IMR-90 (cell line): ENCODE measurements around the gene SLC22A15. TPM values are rescaled to one million over a fixed set of nuclear protein-coding genes. Genes with fewer than 3 reads are reported as not detected.

ENCODE experiments used
- ATAC-seq: fragments of 200-7000 bp; cut with Tn5 transposase; 2 replicates; pipeline ENCODE4 v1.9.1; 2020; ENCODE audit warnings: low read depth, mild to moderate bottlenecking, moderate library complexity
- BruUV-seq: library from RNA; stranded (reverse); fragments of 400-500 nt; replicated peaks from 2 replicates; lab custom pipeline; 2021; lab: Mats Ljungman, UMichigan
- CTCF ChIA-PET: fragments of 300-600 bp; formaldehyde crosslinking; extraction: SDS; loops from one replicate; lab custom pipeline; 2021; ENCODE audit warnings: antibody characterized with exemption; lab: Yijun Ruan, JAX
- POLR2A ChIA-PET: fragments of 300-600 bp; sonication (Branson Sonifier 250); formaldehyde crosslinking; loops from one replicate; lab custom pipeline; 2022; ENCODE audit warnings: antibody characterized with exemption; ENCODE audit not compliant: unreplicated experiment; lab: Charles Lee
- DNase-seq: peaks from one replicate; pipeline ENCODE4 v3.0.0; 2013
- H2AFZ ChIP-seq: replicated peaks from 2 replicates; pipeline ENCODE3; 2013; ENCODE audit warnings: low read length, mild to moderate bottlenecking; ENCODE audit not compliant: poor library complexity
- H2AK5ac ChIP-seq: 2 replicates; pipeline ENCODE4 v1.6.1; 2013; ENCODE audit warnings: low read depth, low read length, inconsistent platforms
- H2AK9ac ChIP-seq: replicated peaks from 2 replicates; pipeline ENCODE3; 2013; ENCODE audit warnings: mild to moderate bottlenecking, low read depth, low read length, moderate library complexity; ENCODE audit not compliant: poor library complexity
- H2BK120ac ChIP-seq: 2 replicates; pipeline ENCODE4 v1.6.1; 2013; ENCODE audit warnings: low read depth, low read length, inconsistent platforms
- H2BK15ac ChIP-seq: 3 replicates; pipeline ENCODE4 v1.6.1; 2013; ENCODE audit warnings: low read depth, low read length, inconsistent platforms
- H2BK20ac ChIP-seq: 2 replicates; pipeline ENCODE4 v1.6.1; 2013; ENCODE audit warnings: low read depth, mild to moderate bottlenecking, inconsistent platforms, low read length, moderate library complexity
- H2BK5ac ChIP-seq: 2 replicates; pipeline ENCODE4 v1.6.1; 2013; ENCODE audit warnings: mild to moderate bottlenecking, low read depth, low read length, inconsistent platforms; ENCODE audit not compliant: poor library complexity, severe bottlenecking
- H3K14ac ChIP-seq: replicated peaks from 2 replicates; pipeline ENCODE4 v1.6.1; 2013; ENCODE audit warnings: low read depth, low read length, inconsistent platforms
- H3K18ac ChIP-seq: 2 replicates; pipeline ENCODE4 v1.6.1; 2013; ENCODE audit warnings: low read depth, low read length, control low read depth
- H3K23ac ChIP-seq: 2 replicates; pipeline ENCODE4 v1.6.1; 2013; ENCODE audit warnings: low read depth, low read length, inconsistent platforms
- H3K27ac ChIP-seq: 2 replicates; pipeline ENCODE4 v1.5.1; 2013; ENCODE audit warnings: mild to moderate bottlenecking, control low read depth, low read length; ENCODE audit not compliant: insufficient read depth
- H3K27me3 ChIP-seq: 2 replicates; pipeline ENCODE4 v1.6.1; 2013; ENCODE audit warnings: low read length; ENCODE audit not compliant: control insufficient read depth, insufficient read depth
- H3K36me3 ChIP-seq: 2 replicates; pipeline ENCODE4 v1.6.1; 2013; ENCODE audit warnings: low read length, mixed read lengths; ENCODE audit not compliant: control insufficient read depth, insufficient read depth
- H3K4ac ChIP-seq: 2 replicates; pipeline ENCODE4 v1.6.1; 2013; ENCODE audit warnings: low read depth, low read length, inconsistent platforms
- H3K4me1 ChIP-seq: 2 replicates; pipeline ENCODE4 v1.6.1; 2013; ENCODE audit warnings: low read length, mixed read lengths; ENCODE audit not compliant: control insufficient read depth, insufficient read depth
- H3K4me2 ChIP-seq: 2 replicates; pipeline ENCODE4 v1.6.1; 2013; ENCODE audit warnings: low read depth, mild to moderate bottlenecking, control low read depth, low read length, moderate library complexity
- H3K4me3 ChIP-seq: 2 replicates; pipeline ENCODE4 v1.5.1; 2013; ENCODE audit warnings: low read depth, mild to moderate bottlenecking, control low read depth, low read length, moderate library complexity; ENCODE audit not compliant: insufficient read depth
- H3K56ac ChIP-seq: 2 replicates; pipeline ENCODE4 v1.6.1; 2013; ENCODE audit warnings: low read length, inconsistent platforms; ENCODE audit not compliant: insufficient read depth; ENCODE audit errors: extremely low read depth
- H3K79me1 ChIP-seq, 2 experiments: 2 replicates each; pipeline ENCODE4 v1.6.1; 2013; ENCODE audit warnings: low read length in 2 of 2, inconsistent platforms in 1 of 2, low read depth in 1 of 2
- H3K9ac ChIP-seq: 2 replicates; pipeline ENCODE4 v1.6.1; 2013; ENCODE audit warnings: low read depth, low read length, control low read depth
- H3K9me1 ChIP-seq: 2 replicates; pipeline ENCODE4 v1.6.1; 2013; ENCODE audit warnings: low read length, inconsistent platforms; ENCODE audit not compliant: insufficient read depth
- H3K9me3 ChIP-seq: 2 replicates; pipeline ENCODE4 v1.6.1; 2013; ENCODE audit warnings: low read length; ENCODE audit not compliant: control insufficient read depth, insufficient read depth
- H4K20me1 ChIP-seq: 2 replicates; pipeline ENCODE4 v1.6.1; 2013; ENCODE audit warnings: low read length, inconsistent platforms; ENCODE audit not compliant: insufficient read depth
- H4K5ac ChIP-seq: 2 replicates; pipeline ENCODE4 v1.6.1; 2013; ENCODE audit warnings: mild to moderate bottlenecking, low read depth, low read length, control low read depth
- H4K8ac ChIP-seq, 2 experiments: 2 replicates each; pipeline ENCODE4 v1.6.1; 2013; ENCODE audit warnings: low read depth in 2 of 2, low read length in 2 of 2, control low read depth in 1 of 2, inconsistent platforms in 1 of 2
- H4K91ac ChIP-seq: 2 replicates; pipeline ENCODE4 v1.6.1; 2013; ENCODE audit warnings: low read depth, low read length, inconsistent platforms; ENCODE audit not compliant: insufficient read depth
- BHLHE40 ChIP-seq: fragments of 150-350 bp; IDR thresholded peaks from 2 replicates; pipeline ENCODE4 v1.6.1; 2016; ENCODE audit warnings: mild to moderate bottlenecking, low read depth, low read length
- CEBPB ChIP-seq: IDR thresholded peaks from 2 replicates; pipeline ENCODE4 v1.6.1; 2012; ENCODE audit warnings: low read depth, low read length, improper control_type of control experiment
- CHD1 ChIP-seq: IDR thresholded peaks from 2 replicates; pipeline ENCODE4 v1.6.1; 2012; ENCODE audit warnings: low read depth, low read length, improper control_type of control experiment
- CTCF ChIP-seq: conservative IDR thresholded peaks from 2 replicates; pipeline ENCODE4 v1.5.1; 2012; ENCODE audit warnings: mild to moderate bottlenecking, low read depth, low read length, improper control_type of control experiment
- ELK1 ChIP-seq: fragments of 150-350 bp; IDR thresholded peaks from 2 replicates; pipeline ENCODE4 v1.6.1; 2016; ENCODE audit warnings: low read depth, mild to moderate bottlenecking, low read length, moderate library complexity, borderline replicate concordance
- FOS ChIP-seq: fragments of 150-350 bp; IDR thresholded peaks from 2 replicates; pipeline ENCODE4 v1.6.1; 2016; ENCODE audit warnings: low read depth, low read length
- MAFK ChIP-seq: IDR thresholded peaks from 2 replicates; pipeline ENCODE4 v1.6.1; 2012; ENCODE audit warnings: low read depth, low read length, improper control_type of control experiment
- MAZ ChIP-seq: IDR thresholded peaks from 2 replicates; pipeline ENCODE4 v1.6.1; 2012; ENCODE audit warnings: low read depth, mild to moderate bottlenecking, low read length, improper control_type of control experiment, moderate library complexity, borderline replicate concordance
- MXI1 ChIP-seq: IDR thresholded peaks from 2 replicates; pipeline ENCODE4 v1.6.1; 2012; ENCODE audit warnings: low read depth, mild to moderate bottlenecking, low read length, moderate library complexity, borderline replicate concordance
- NFE2L2 ChIP-seq: fragments of 150-350 bp; IDR thresholded peaks from 2 replicates; pipeline ENCODE4 v1.6.1; 2016; ENCODE audit warnings: low read depth, mild to moderate bottlenecking, low read length
- POLR2A ChIP-seq: IDR thresholded peaks from 2 replicates; pipeline ENCODE4 v1.6.1; 2012; ENCODE audit warnings: mild to moderate bottlenecking, low read depth, low read length
- RAD21 ChIP-seq: IDR thresholded peaks from 2 replicates; pipeline ENCODE4 v1.6.1; 2012; ENCODE audit warnings: low read length, improper control_type of control experiment
- RCOR1 ChIP-seq: IDR thresholded peaks from 2 replicates; pipeline ENCODE4 v1.6.1; 2012; ENCODE audit warnings: mild to moderate bottlenecking, low read length, improper control_type of control experiment; ENCODE audit not compliant: insufficient replicate concordance
- RFX5 ChIP-seq: IDR thresholded peaks from 2 replicates; pipeline ENCODE4 v1.8.0; 2012; ENCODE audit warnings: low read depth, mild to moderate bottlenecking, low read length, moderate library complexity
- SMC3 ChIP-seq: fragments of 150-350 bp; IDR thresholded peaks from 2 replicates; pipeline ENCODE4 v1.6.1; 2016; ENCODE audit warnings: low read depth, mild to moderate bottlenecking, antibody characterized with exemption, low read length, moderate library complexity
- USF2 ChIP-seq: fragments of 150-350 bp; IDR thresholded peaks from 2 replicates; pipeline ENCODE4 v1.6.1; 2017; ENCODE audit warnings: mild to moderate bottlenecking, antibody characterized with exemption, low read length, low read depth
- WGBS, 2 experiments: methylation state at CpG; one replicate each; pipeline versions ENCODE4 v1.1.5 to v1.1.7; 2013; ENCODE audit warnings: missing lambda C conversion rate in 2 of 2; ENCODE audit not compliant: insufficient read length in 1 of 2; ENCODE audit errors: extremely low coverage in 2 of 2; 5-methylcytosine and 5-hydroxymethylcytosine counted together
- dilution Hi-C: fragments of 300-500 bp; cut with HindIII; formaldehyde crosslinking; loops from one replicate; pipeline ENCODE4 v1.14.3; 2018; ENCODE audit warnings: low sequenced_read_pairs; ENCODE audit not compliant: unreplicated experiment
- in situ Hi-C: fragments of 300-500 bp; cut with MboI; formaldehyde crosslinking; loops from 3 replicates; pipeline ENCODE4 v1.14.3; 2019; ENCODE audit warnings: low sequenced_read_pairs, inconsistent platforms, mixed read lengths
- intact Hi-C: fragments of 100-400 bp; cut with micrococcal nuclease; formaldehyde crosslinking; loops from 2 replicates; pipeline ENCODE4 v1.10.0; 2022
- polyA plus RNA-seq, 3 experiments: library from polyadenylated mRNA; depleted of rRNA; stranded (reverse); fragments of >200 nt; gene quantifications; 2 replicates each; pipeline ENCODE4 v1.2.3, GENCODE V29; 2012; ENCODE audit warnings: low replicate concordance in 1 of 3
- total RNA-seq: library from RNA; depleted of rRNA; stranded (reverse); fragments of >200 nt; gene quantifications from 2 replicates; pipeline ENCODE4 v1.2.3, GENCODE V29; 2012

The SLC22A15 gene
- total and polyA plus RNA-seq, 2 of the 4 experiments (the other 2 are of a cell fraction): under 0.01 to 0.02 TPM

GRCh38 chr1:116044071-116044470 lies 67.8 kb downstream of the SLC22A15 start:
- Histone ChIP-seq H3K23ac (no peak overlapping the region), H3K56ac (no peak overlapping the region), H3K14ac (no peak overlapping the region), H3K9me3 (no peaks in the 10 kb centered on the region), H3K36me3 (no peaks in the 10 kb centered on the region), H4K91ac (no peak overlapping the region), H4K20me1 (no peaks in the 10 kb centered on the region), H3K9ac (no peak overlapping the region), H2AK9ac (no peak overlapping the region), H4K5ac (no peak overlapping the region), H2BK20ac (no peak overlapping the region), H2BK120ac (no peak overlapping the region), H4K8ac (no peak overlapping the region), H3K27ac (no peak overlapping the region), H3K4me1 (no peaks in the 10 kb centered on the region), H3K9me1 (no peaks in the 10 kb centered on the region), H2BK15ac (no peak overlapping the region), H2AK5ac (no peak overlapping the region), H2AFZ (no peak overlapping the region), H2BK5ac (no peak overlapping the region), H3K79me1 (no peaks in the 10 kb centered on the region), H3K18ac (no peak overlapping the region), H3K4me2 (no peak overlapping the region), H3K4me3 (no peak overlapping the region), H3K27me3 (no peaks in the 10 kb centered on the region), H3K4ac (no peak overlapping the region)
- no CpG with 5 or more reads among the region's 4 CpGs for WGBS, 2 experiments
- in situ Hi-C loops (no loop called here), intact Hi-C loops (no loop called here), dilution Hi-C loops (no loop called here)
- DNase-seq (no peak), ATAC-seq (no peak)
- ChIA-PET CTCF (interaction anchor here (0.8 kb wide), 1 partner anchor 15 kb away, joined by 3 read pairs; no protein-coding TSS in a partner anchor), POLR2A (no interaction called here)
- BruUV-seq: no TSS peak
- TF ChIP-seq FOS: no peak
- no peak for TF ChIP-seq BHLHE40
- TF ChIP-seq ELK1: no peak
- TF ChIP-seq USF2: no peak
- no peak for TF ChIP-seq MAFK
- TF ChIP-seq MAZ: no peak
- TF ChIP-seq RFX5: no peak
- no peak for TF ChIP-seq SMC3
- no peak for TF ChIP-seq CHD1
- TF ChIP-seq CEBPB: no peak
- no peak for TF ChIP-seq RCOR1
- TF ChIP-seq MXI1: no peak
- no peak for TF ChIP-seq POLR2A
- TF ChIP-seq NFE2L2: no peak
- no peak for TF ChIP-seq CTCF
- no peak for TF ChIP-seq RAD21
